Right cardiac atrium (tissue), 5 donors: Measurements from ENCODE around the gene L1TD1. TPM values are rescaled to one million over a fixed set of nuclear protein-coding genes. Genes with fewer than 3 reads are reported as not detected.
"Not testable (repeated sequence)": the region's sequence is repeated elsewhere in the genome, so short reads cannot be mapped to it uniquely, and the experiment has no call there.

ENCODE experiments used
- ATAC-seq, 2 donors: fragments of 200-7000 bp; cut with Tn5 transposase; one replicate each; pipeline versions ENCODE4 v1.8.0 to v1.9.1; 2020; ENCODE audit warnings: moderate library complexity in 2 of 2, mild to moderate bottlenecking in 1 of 2
- DNase-seq, 3 donors: peaks; one replicate each; pipeline ENCODE4 v3.0.0-alpha.2; 2020
- H3K27ac ChIP-seq: one replicate; pipeline ENCODE4 v1.5.1; 2013; ENCODE audit warnings: mild to moderate bottlenecking, low read length, control low read depth, moderate library complexity
- H3K27me3 ChIP-seq: one replicate; pipeline ENCODE4 v1.6.1; 2013; ENCODE audit not compliant: control insufficient read depth, insufficient read depth
- H3K4me1 ChIP-seq: one replicate; pipeline ENCODE4 v1.6.1; 2013; ENCODE audit warnings: low read length; ENCODE audit not compliant: control insufficient read depth, insufficient read depth
- H3K4me3 ChIP-seq: one replicate; pipeline ENCODE4 v1.5.1; 2013; ENCODE audit warnings: low read length, control low read depth
- H3K9me3 ChIP-seq: one replicate; pipeline ENCODE4 v1.6.1; 2013; ENCODE audit warnings: low read length; ENCODE audit not compliant: control insufficient read depth
- WGBS: extraction: QIAGEN DNeasy Blood & Tissue Kit; methylation state at CpG from one replicate; pipeline ENCODE4 v1.1.7; 2013; 5-methylcytosine and 5-hydroxymethylcytosine counted together
- intact Hi-C, 4 donors: fragments of 100-400 bp; cut with DNase I; formaldehyde crosslinking; loops; one replicate each; pipeline versions ENCODE4 v1.11.0 to v1.14.0; 2022 to 2023
- polyA plus RNA-seq: library from polyadenylated mRNA; stranded (reverse); fragments of 200-250 nt; gene quantifications from one replicate; pipeline ENCODE4 v1.2.3, GENCODE V29; 2013
- total RNA-seq, 4 donors: library from RNA; stranded (reverse); fragmentation: NEBNext Ultra II Directional; extraction: Animal tissue kit (Norgen Biotek cat#: 25700); gene quantifications; one replicate each; pipeline ENCODE4 v1.2.1, GENCODE V29; 2021
- donor health status: healthy with polysubstance abuse.
- donor health status: DM: no; HTN: yes; CAD: no.
- donor health status: DM: no; HTN: no; CAD: no.
- donor health status: DM: no; HTN: yes; CAD: no; lungs with severe emphysema.
- donor health status: DM: yes; HTN: yes; CAD: no.

L1TD1 gene
- total and polyA plus RNA-seq, 5 donors: 0.05 to 0.11 (median 0.09) TPM; not detected in 2

DNA sequence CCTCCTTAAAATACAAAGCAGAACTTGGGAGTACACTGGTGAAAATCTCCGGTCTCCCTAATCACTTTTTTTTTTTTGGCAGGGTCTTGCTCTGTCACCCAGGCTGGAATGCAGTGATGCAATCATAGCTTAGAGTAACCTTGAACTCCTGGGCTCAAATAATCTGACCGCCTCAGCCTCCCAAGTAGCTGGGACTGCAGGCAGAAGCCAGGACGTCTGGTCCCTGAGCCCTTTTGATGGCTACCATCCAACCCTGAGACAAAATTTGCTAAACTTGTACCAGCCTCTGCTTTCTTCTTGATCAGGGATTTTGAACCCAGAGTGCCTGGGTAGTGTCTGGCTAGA is 4.1 kb downstream of the L1TD1 start:
- Histone ChIP-seq H3K4me3 (no peak overlapping the region), H3K9me3 (no peaks in the 10 kb centered on the region), H3K27ac (no peak overlapping the region), H3K4me1 (peaks cover 2% of the 10 kb centered on the region), H3K27me3 (no peaks in the 10 kb centered on the region)
- DNase-seq (no peak), ATAC-seq (peak; percentile 29 to 47)
- WGBS: 8% methylated on average over 3 of the region's 3 CpGs
- intact Hi-C loops: no loop called here

DNA sequence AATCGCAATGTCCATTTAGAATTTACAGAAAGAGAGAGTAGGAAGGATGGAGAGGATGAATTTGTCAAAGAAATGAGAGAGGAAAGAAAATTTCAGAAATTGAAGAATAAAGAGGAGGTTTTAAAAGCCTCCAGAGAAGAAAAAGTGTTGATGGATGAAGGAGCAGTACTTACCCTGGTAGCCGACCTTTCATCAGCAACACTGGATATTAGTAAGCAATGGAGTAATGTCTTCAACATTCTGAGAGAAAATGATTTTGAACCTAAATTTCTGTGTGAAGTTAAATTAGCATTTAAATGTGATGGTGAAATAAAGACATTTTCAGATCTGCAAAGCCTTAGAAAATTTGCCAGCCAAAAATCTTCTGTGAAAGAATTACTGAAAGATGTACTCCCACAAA is 12.5 kb downstream of the L1TD1 start:
- ATAC-seq (no peak), DNase-seq (no peak)
- no peaks in the 10 kb centered on the region for H3K9me3 ChIP-seq
- no peaks in the 10 kb centered on the region for H3K4me1 ChIP-seq
- H3K4me3 ChIP-seq: no peak overlapping the region
- intact Hi-C loops: no loop called here
- WGBS: 94% methylated on average over 2 of the region's 2 CpGs
- H3K27ac ChIP-seq: no peak overlapping the region
- H3K27me3 ChIP-seq: no peaks in the 10 kb centered on the region

GRCh38 chr1:62208087-62208486 is 13.4 kb downstream of the L1TD1 start:
- DNase-seq: no peak
- WGBS: 94% methylated on average over 5 of the region's 5 CpGs

GRCh38 chr1:62208970-62209369 is 14.3 kb downstream of the L1TD1 start:
- no peak for DNase-seq
- ATAC-seq: no peak
- no peaks in the 10 kb centered on the region for H3K4me1 ChIP-seq
- intact Hi-C loops: no loop called here
- H3K27ac ChIP-seq: no peak overlapping the region
- WGBS: 0% methylated on average over 1 of the region's 1 CpG
- H3K27me3 ChIP-seq: no peaks in the 10 kb centered on the region
- H3K9me3 ChIP-seq: no peaks in the 10 kb centered on the region
- H3K4me3 ChIP-seq: no peak overlapping the region

More at GRCh38 chr1:62208087-62208486, 13.4 kb downstream of the L1TD1 start:
- H3K27me3 ChIP-seq: no peaks in the 10 kb centered on the region
- no peak for ATAC-seq
- no peaks in the 10 kb centered on the region for H3K9me3 ChIP-seq
- H3K4me3 ChIP-seq: no peak overlapping the region
- no peak overlapping the region for H3K27ac ChIP-seq
- intact Hi-C loops: no loop called here
- no peaks in the 10 kb centered on the region for H3K4me1 ChIP-seq

DNA sequence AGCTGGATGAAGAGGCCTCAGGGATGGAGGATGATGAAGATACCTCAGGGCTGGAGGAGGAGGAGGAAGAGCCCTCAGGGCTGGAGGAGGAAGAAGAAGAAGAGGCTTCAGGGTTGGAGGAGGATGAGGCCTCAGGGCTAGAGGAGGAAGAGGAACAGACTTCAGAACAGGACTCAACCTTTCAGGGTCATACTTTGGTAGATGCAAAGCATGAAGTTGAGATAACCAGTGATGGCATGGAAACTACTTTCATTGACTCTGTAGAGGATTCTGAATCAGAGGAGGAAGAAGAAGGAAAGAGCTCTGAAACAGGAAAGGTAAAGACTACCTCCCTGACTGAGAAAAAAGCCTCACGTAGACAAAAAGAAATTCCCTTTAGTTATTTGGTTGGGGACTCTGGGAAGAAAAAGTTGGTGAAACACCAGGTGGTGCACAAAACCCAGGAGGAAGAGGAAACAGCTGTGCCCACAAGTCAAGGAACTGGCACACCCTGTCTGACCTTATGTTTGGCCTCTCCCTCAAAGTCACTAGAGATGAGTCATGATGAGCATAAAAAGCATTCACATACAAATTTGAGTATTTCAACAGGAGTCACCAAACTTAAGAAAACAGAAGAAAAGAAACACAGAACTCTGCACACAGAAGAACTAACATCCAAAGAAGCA is 15.4 kb downstream of the L1TD1 start:
- intact Hi-C loops: no loop called here
- 78% methylated on average over 1 of the region's 1 CpG for WGBS
- Histone ChIP-seq H3K27ac (no peak overlapping the region), H3K4me3 (no peak overlapping the region), H3K9me3 (no peaks in the 10 kb centered on the region), H3K27me3 (no peaks in the 10 kb centered on the region), H3K4me1 (no peaks in the 10 kb centered on the region)
- DNase-seq: no peak
- ATAC-seq: no peak

DNA sequence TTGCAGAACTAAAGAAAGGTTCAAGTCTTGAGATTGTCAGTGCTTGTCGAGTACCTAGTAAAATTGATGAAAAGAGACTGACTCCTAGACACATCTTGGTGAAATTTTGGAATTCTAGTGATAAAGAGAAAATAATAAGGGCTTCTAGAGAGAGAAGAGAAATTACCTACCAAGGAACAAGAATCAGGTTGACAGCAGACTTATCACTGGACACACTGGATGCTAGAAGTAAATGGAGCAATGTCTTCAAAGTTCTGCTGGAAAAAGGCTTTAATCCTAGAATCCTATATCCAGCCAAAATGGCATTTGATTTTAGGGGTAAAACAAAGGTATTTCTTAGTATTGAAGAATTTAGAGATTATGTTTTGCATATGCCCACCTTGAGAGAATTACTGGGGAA is 16.3 kb downstream of the L1TD1 start:
- H3K27me3 ChIP-seq: no peaks in the 10 kb centered on the region
- intact Hi-C loops: no loop called here
- no peak for ATAC-seq
- no peak for DNase-seq
- WGBS: 95% methylated on average over 1 of the region's 1 CpG
- H3K27ac ChIP-seq: no peak overlapping the region
- no peaks in the 10 kb centered on the region for H3K4me1 ChIP-seq
- no peak overlapping the region for H3K4me3 ChIP-seq
- H3K9me3 ChIP-seq: no peaks in the 10 kb centered on the region

GRCh38 chr1:62212411-62212810 is 17.8 kb downstream of the L1TD1 start:
- H3K9me3 ChIP-seq: no peaks in the 10 kb centered on the region
- H3K4me1 ChIP-seq: no peaks in the 10 kb centered on the region
- H3K27me3 ChIP-seq: no peaks in the 10 kb centered on the region
- WGBS: 94% methylated on average over 6 of the region's 6 CpGs
- intact Hi-C loops: no loop called here
- no peak for ATAC-seq
- no peak for DNase-seq
- H3K27ac ChIP-seq: no peak overlapping the region
- no peak overlapping the region for H3K4me3 ChIP-seq

- Histone ChIP-seq H3K27me3 (no peaks in the 10 kb centered on the region), H3K27ac (no peak overlapping the region), H3K4me3 (no peak overlapping the region), H3K9me3 (no peaks in the 10 kb centered on the region), H3K4me1 (no peaks in the 10 kb centered on the region)
- DNase-seq (no peak), ATAC-seq (no peak)
- intact Hi-C loops: no loop called here
- 79% methylated on average over 6 of the region's 6 CpGs for WGBS
These were observed 18.6 kb downstream of the L1TD1 start for GRCh38 chr1:62213075-62213914.

- DNase-seq (no peak), ATAC-seq (no peak)
- Histone ChIP-seq H3K9me3 (no peaks in the 10 kb centered on the region), H3K27me3 (no peaks in the 10 kb centered on the region), H3K4me3 (no peak overlapping the region), H3K27ac (no peak overlapping the region), H3K4me1 (no peaks in the 10 kb centered on the region)
- 72% methylated on average over 2 of the region's 2 CpGs for WGBS
- intact Hi-C loops: no loop called here
These were observed 24.0 kb downstream of the L1TD1 start for GRCh38 chr1:62218604-62219003.

DNA sequence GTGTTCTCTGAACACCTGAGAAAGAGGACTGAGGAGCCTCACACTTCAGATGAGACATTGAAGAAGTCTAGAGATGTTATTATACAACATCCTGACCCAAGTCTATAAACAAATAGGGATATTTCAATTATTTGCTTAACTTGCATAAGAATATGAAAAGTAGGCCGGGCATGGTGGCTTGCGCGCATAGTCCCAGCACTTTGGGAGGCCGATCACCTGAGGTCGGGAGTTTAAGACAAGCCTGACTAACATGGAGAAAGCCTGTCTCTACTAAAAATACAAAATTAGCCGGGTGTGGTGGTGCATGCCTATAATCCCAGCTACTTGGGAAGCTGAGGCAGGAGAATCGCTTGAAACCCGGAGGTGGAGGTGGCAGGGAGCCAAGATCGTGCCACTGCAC is 25.8 kb downstream of the L1TD1 start:
- H3K27ac ChIP-seq, H3K27me3 ChIP-seq, intact Hi-C loops, DNase-seq, H3K9me3 ChIP-seq, ATAC-seq, H3K4me3 ChIP-seq, H3K4me1 ChIP-seq: not testable (repeated sequence)
- 93% methylated on average over 9 of the region's 9 CpGs for WGBS

- no peak overlapping the region for H3K4me3 ChIP-seq
- DNase-seq (no peak), ATAC-seq (no peak)
- no peaks in the 10 kb centered on the region for H3K9me3 ChIP-seq
- H3K4me1 ChIP-seq: no peaks in the 10 kb centered on the region
- intact Hi-C loops: no loop called here
- 94% methylated on average over 1 of the region's 1 CpG for WGBS
- H3K27me3 ChIP-seq: no peaks in the 10 kb centered on the region
- no peak overlapping the region for H3K27ac ChIP-seq
These were observed 26.5 kb downstream of the L1TD1 start for GRCh38 chr1:62221171-62221570.
